Smooth muscle cell of the umbilical artery (primary cell): ENCODE measurements around the gene NPPB. TPM values are rescaled to one million over a fixed set of nuclear protein-coding genes. Genes with fewer than 3 reads are reported as not detected.

Experiments used
- total RNA-seq: library from RNA; depleted of rRNA; stranded (reverse); fragments of >200 nt; gene quantifications from 2 replicates; pipeline ENCODE4 v1.2.3, GENCODE V29; 2014

NPPB gene
- 12.8 and 19.7 TPM in 2 replicates for total RNA-seq

GRCh38 chr1:11858613-11858967 is at the start of gene NPPB:
TSS of gene NPPB (minus strand) at chr1:11858945. CDS start at chr1:11858833, 112 bp downstream.

GRCh38 chr1:11847667-11848372 is 10.9 kb downstream of the NPPB start, which contains the start of gene NPPA:
TSS of gene NPPA (minus strand) at chr1:11847783. CDS start at chr1:11847684, 99 bp downstream.

Other genes with a start within 250 kb of the NPPB start
- gene FBXO2, start 204.5 kb downstream of the NPPB start, total RNA-seq: 1.6 and 3.6 TPM in 2 replicates
- 7.1 and 12.2 TPM in 2 replicates for gene FBXO44, start 204.1 kb downstream of the NPPB start, total RNA-seq
- 3.3 and 5.9 TPM in 2 replicates for gene FBXO6, start 194.7 kb downstream of the NPPB start, total RNA-seq
- gene MAD2L2, start 177.8 kb downstream of the NPPB start, total RNA-seq: 26.7 and 38.0 TPM in 2 replicates
- under 0.01 and 1.2 TPM in 2 replicates for gene DRAXIN, start 167.2 kb downstream of the NPPB start, total RNA-seq
- 37.6 and 58.2 TPM in 2 replicates for gene AGTRAP, start 122.8 kb downstream of the NPPB start, total RNA-seq
- gene C1orf167, start 96.8 kb downstream of the NPPB start, total RNA-seq: not detected in 2 replicates
- gene MTHFR, start 53.0 kb downstream of the NPPB start, total RNA-seq: 19.6 and 22.3 TPM in 2 replicates
- gene CLCN6, start 52.8 kb downstream of the NPPB start, total RNA-seq: 11.0 and 16.0 TPM in 2 replicates
- gene NPPA, start 11.2 kb downstream of the NPPB start, total RNA-seq: not detected in 2 replicates
- 96.2 and 122 TPM in 2 replicates for gene KIAA2013, start 67.5 kb upstream of the NPPB start, total RNA-seq
- gene PLOD1, start 75.8 kb upstream of the NPPB start, total RNA-seq: 1,035 and 1,503 TPM in 2 replicates
- gene MFN2, start 121.5 kb upstream of the NPPB start, total RNA-seq: 54.9 and 79.9 TPM in 2 replicates
- 24.1 and 27.0 TPM in 2 replicates for gene MIIP, start 160.6 kb upstream of the NPPB start, total RNA-seq
- gene TNFRSF8, start 204.4 kb upstream of the NPPB start, total RNA-seq: 0.60 TPM in 1 of 2 replicates, not detected in the other